HG03521 (cell line): ENCODE data around the gene BDP1.
"Not testable (repeated sequence)": the region's sequence is repeated elsewhere in the genome, so short reads cannot be mapped to it uniquely, and the experiment has no call there.

Experiments
- ATAC-seq: cut with Tn5 transposase; IDR thresholded peaks from one replicate; pipeline ENCODE4 v1.9.1; 2021; ENCODE audit warnings: mild to moderate bottlenecking, moderate library complexity; ENCODE audit not compliant: unreplicated experiment

Gene BDP1

GRCh38 chr5:71457106-71457505 lies 1.7 kb downstream of the BDP1 start:
- ATAC-seq = no peak

GRCh38 chr5:71460693-71461092 lies 5.2 kb downstream of the BDP1 start:
- ATAC-seq = no peak

GRCh38 chr5:71461360-71461759 lies 5.9 kb downstream of the BDP1 start:
- no peak for ATAC-seq

- no peak for ATAC-seq
These were observed 15.7 kb downstream of the BDP1 start for GRCh38 chr5:71471193-71471592.

GRCh38 chr5:71475788-71476384 lies 20.4 kb downstream of the BDP1 start:
- ATAC-seq = no peak

- ATAC-seq = no peak
These were observed 26.0 kb downstream of the BDP1 start for GRCh38 chr5:71481441-71481840.

- no peak for ATAC-seq
These were observed 26.7 kb downstream of the BDP1 start for GRCh38 chr5:71482132-71482531.

GRCh38 chr5:71483355-71483754 lies 27.9 kb downstream of the BDP1 start:
- ATAC-seq = no peak

GRCh38 chr5:71492817-71493615 lies 37.6 kb downstream of the BDP1 start:
- ATAC-seq = no peak

GRCh38 chr5:71494202-71494601 lies 38.8 kb downstream of the BDP1 start:
- not testable (repeated sequence) for ATAC-seq

- not testable (repeated sequence) for ATAC-seq
These were observed 43.3 kb downstream of the BDP1 start for GRCh38 chr5:71498756-71499155.

- ATAC-seq = no peak
These were observed 48.1 kb downstream of the BDP1 start for GRCh38 chr5:71503536-71503935.

GRCh38 chr5:71522151-71522550 lies 66.7 kb downstream of the BDP1 start:
- no peak for ATAC-seq

- ATAC-seq = not testable (repeated sequence)
These were observed 70.2 kb downstream of the BDP1 start for GRCh38 chr5:71525611-71526010.

GRCh38 chr5:71528206-71528605 lies 72.8 kb downstream of the BDP1 start:
- ATAC-seq = no peak

GRCh38 chr5:71529682-71530081 lies 74.2 kb downstream of the BDP1 start:
- no peak for ATAC-seq

GRCh38 chr5:71533142-71533541 lies 77.7 kb downstream of the BDP1 start:
- ATAC-seq = no peak

GRCh38 chr5:71533615-71534014 lies 78.2 kb downstream of the BDP1 start:
- no peak for ATAC-seq

- no peak for ATAC-seq
These were observed 82.2 kb downstream of the BDP1 start for GRCh38 chr5:71537687-71538086.

- not testable (repeated sequence) for ATAC-seq
These were observed 95.4 kb downstream of the BDP1 start for GRCh38 chr5:71550885-71551284.

- not testable (repeated sequence) for ATAC-seq
These were observed 96.1 kb downstream of the BDP1 start for GRCh38 chr5:71551582-71551981.

- ATAC-seq = not testable (repeated sequence)
These were observed 96.7 kb downstream of the BDP1 start for GRCh38 chr5:71552026-71552749.
